HG03558 (cell line): ENCODE results near the gene CLIC1.

ENCODE experiments used
- ATAC-seq: cut with Tn5 transposase; IDR thresholded peaks from one replicate; pipeline ENCODE4 v1.9.1; 2021; ENCODE audit warnings: moderate number of reproducible peaks; ENCODE audit not compliant: unreplicated experiment; ENCODE audit errors: extremely low read depth

CLIC1 gene

DNA sequence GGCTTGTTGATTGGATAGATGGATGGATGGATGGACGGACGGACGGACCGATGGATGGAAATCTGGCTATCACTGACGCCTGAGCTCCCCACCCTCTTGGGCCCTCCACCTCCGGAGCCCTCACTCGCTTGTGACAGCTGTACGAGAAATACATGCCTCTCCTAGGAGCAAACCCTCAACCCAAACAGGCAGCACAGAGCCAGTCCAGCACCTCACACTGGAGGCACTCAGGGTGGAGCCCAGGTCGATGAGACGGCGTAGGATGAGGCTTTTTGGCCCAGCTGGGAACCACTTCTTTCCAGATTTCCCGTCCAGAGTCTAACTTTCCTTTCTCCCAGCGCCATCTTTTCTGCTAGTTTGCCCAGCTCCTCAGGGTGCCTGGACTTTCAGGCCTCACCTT is 52.7 kb downstream of the CLIC1 start:
- no peak for ATAC-seq

DNA sequence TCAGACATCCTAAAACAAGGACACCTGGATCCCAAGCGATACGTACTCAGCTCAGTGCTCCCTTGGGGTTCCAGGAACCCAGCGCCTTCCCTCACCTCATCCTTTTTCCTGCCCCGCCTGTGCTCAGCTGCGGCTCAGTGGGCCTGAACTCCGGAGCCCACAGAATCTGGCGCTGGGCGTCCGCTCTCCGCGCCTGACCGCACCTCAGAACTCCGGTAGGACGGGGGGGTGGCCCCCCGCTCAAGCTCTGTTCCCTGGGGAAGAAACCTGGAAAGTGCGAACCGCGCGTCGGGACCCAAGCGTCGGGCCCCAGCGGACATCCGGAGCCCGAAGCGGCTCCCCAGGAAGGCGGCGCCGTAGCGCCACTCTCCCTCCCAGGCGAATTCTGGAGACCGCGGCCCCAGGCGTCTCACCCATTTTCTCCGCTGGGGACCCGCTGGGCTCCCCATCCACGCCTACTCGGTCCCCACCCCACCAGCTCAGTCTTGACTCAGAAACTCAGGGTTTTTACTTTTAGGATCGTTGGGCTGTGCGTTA is 55.1 kb downstream of the CLIC1 start:
- no peak for ATAC-seq
